Activated naive CD4-positive, alpha-beta T cell treated with anti-CD3 and anti-CD28 coated beads, Interleukin-2, amount 50 U/mL, for 16 hours (primary cell): ENCODE results near the gene GAREM1.
"Not testable (repeated sequence)": the region's sequence is repeated elsewhere in the genome, so short reads cannot be mapped to it uniquely, and the experiment has no call there.

Experiments
- DNase-seq: peaks from one replicate; pipeline ENCODE4 v3.0.0-alpha.2; 2020

GAREM1 gene

DNA sequence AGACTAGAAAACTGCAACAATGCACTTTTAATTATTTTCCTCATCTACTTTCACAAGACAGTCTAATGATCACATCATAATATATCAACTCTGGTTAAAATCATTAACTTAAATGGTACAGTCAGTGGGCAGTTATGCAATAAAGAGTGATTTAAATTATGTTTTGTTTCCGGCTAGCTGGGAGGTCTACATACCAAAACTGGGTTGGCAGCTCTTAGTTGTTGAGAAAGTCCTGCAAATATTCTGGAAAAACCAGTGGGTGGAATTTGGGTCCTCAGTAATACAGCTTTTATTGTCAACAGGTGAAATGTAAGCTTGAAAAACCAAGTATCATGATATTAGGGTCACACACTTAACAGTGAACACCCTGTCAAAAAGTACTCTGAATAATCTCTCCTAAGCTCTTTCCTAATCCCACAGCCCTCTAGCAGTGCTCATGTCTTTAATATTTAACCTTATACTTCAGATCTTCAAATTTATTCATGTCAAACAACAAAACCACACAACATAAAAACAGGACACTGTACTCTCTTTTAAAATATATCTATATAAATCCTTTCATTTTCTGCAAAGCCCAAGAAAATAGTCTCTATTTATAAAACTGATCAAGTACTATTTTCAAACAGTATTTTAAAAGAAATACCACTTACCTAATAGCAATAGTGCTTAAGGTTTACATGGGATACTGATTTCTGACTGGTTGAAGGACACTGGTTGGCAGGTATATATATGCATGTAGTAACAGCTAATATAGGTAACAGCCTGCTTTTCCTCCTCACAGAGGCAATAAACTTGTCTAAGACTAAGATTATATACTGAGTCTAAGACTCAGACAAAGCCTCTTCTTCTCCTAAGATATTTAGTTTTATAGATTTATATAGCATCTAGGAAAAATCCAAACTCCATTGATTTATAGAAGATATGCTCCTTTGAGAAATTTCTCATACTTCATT, 103.8 kb downstream of the GAREM1 start:
- no peak for DNase-seq

DNA sequence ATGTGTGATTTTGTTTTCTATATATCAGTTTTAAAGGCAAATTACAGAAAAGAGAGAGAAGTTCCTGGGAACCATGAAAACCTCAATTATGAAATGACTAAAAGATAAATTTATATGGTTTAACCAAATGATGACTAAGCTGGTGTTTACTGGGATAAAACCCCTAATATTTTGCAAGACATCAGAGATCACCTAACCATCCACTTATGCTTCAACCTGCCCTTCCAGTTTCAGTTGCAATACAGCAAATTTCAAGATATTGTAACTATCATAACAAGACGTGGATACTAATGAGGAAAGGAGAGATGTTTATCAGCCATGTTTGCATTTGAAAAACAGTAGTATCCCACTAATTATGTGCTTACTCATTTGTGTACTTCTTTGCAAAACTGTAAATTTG, 108.2 kb downstream of the GAREM1 start:
- DNase-seq: no peak

DNA sequence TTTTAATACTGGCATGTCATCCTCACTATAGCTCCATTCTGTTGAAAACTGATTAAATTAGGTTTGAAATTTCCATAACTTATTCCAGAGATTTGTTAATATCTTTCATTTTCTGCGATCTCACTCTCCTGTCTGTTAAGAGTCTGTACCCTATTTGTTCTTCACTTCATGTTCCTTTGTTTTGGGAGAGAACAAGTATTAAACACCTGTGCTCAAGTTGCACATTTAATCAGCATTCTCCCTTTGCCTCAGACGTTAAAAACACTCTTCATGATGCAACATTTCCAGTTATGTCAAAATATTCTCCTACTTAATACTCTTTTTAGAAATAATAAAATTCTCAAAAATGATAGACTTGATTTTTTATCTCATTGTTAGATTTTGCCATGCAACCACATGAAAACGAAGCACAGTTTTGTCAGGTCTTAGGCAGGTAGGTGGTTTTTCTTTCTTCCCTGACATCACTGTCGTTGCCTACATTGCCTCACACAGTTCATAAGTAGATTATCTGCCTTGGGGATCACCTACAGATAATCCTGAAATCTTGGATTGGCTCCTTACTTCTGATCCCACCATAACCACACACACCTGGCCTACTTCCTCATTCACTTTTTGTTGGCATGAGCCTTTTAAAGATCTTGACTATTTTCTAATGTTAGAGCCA, 109.9 kb downstream of the GAREM1 start:
- no peak for DNase-seq

DNA sequence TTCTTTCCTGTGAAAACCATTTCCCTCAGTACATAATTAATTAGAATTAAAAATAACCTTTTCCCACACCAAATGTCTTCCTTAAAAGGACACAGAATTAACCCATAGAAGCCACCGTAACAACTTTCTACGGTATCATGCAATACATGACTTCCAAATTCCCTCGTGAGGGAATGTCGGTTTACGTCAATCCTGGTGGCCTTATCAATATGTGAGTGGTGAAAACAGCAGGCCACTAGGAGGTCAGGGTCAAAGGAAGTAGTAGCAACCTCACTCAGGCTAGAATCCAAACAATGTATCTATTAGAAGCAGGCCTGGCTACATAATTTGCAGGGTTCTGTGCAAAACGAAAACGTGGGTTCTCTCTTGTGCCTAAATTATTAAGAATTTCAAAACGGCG, 112.2 kb downstream of the GAREM1 start:
- no peak for DNase-seq

DNA sequence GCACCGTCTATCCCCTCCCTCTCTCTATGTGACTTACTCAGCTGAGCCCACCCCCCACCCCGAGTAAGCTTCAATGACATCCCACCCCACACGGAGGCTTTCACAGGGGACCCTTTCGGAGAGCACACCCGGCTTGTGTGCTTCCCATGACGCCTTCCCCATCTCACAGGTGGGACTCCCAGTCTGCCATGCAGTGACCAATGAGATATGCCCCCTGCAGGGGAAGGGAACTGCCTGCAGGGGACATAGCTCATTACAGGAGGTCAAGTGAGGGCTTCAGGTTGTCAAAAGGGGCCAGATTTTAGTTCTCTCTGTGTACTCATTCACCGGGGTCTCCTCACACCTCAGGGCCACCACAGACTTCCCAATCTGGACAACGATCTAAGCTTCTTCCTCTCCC, 112.6 kb downstream of the GAREM1 start:
- no peak for DNase-seq

DNA sequence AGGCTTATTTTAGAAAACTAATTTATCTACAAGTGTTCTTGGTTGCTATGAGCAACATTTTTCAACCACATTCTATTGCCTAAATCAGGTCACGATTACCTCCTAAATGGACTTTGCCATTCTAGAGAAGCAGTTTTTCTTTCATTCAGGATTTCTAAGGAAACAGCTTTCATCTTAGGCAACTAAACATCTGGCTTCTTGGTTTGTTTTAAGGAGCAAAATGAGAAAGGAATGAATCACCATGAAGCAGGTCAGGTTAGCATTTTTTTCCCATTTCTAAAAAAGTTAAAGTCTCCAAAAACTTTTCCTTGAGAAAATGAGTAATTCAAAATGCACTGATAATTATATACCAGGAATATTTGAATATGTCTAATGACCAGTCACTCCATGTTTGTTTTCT, 114.8 kb downstream of the GAREM1 start:
- no peak for DNase-seq

DNA sequence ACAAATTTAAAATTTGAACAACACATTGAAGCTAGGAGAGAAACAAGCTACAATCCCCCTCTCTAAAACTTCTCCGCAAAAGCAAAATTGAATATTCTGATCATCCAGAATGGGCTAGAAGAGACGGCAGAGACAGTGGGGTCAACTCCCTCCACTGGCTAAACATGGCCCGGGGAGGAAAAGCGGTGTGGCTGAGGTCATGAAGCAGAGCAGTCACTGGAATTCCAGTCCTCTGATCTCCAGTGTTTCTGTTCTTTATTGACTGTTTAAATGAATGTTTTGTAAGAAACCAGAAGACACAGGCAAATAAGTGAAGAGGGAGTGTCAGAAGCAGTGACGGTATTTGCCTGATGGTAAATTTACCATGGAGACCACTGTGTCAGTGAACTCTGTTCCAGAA, 116.2 kb downstream of the GAREM1 start:
- DNase-seq: no peak

DNA sequence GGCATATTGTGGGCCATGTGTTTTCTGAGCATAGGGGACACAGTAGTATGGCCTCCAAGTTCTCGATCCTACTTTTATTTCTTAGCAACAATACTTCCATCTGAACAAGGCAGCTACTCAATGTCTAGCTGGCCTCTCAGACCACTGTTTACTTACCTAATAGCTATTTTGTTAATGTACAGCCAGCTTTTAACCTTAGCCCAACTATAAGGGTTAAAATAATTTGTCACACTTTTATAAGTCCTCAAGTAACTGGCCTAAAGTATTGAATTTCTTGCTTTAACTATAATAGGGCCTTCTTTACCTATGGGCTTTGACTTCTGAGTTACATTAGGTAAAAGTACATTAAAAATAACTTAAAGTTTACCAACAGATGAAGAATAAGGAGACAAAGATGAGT, 117.4 kb downstream of the GAREM1 start:
- no peak for DNase-seq

DNA sequence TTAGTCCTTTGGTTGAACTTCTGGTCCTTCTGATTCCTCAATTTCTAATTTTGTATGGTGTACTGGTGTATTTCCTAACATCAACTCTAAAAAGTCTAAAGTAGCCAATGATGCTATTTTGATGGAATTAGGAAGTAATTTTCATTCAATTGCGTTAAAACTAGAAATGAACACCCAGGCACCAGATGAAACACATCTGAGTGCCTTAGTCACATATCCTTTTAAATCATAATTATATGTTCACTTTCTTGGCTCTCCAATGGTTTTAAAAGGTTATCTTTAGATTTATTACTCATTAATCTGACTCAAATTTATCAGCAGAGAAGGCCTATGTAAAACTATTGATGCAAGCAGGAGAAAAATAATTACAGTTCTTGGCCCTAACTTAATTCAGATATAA, 119.7 kb downstream of the GAREM1 start:
- DNase-seq: no peak

DNA sequence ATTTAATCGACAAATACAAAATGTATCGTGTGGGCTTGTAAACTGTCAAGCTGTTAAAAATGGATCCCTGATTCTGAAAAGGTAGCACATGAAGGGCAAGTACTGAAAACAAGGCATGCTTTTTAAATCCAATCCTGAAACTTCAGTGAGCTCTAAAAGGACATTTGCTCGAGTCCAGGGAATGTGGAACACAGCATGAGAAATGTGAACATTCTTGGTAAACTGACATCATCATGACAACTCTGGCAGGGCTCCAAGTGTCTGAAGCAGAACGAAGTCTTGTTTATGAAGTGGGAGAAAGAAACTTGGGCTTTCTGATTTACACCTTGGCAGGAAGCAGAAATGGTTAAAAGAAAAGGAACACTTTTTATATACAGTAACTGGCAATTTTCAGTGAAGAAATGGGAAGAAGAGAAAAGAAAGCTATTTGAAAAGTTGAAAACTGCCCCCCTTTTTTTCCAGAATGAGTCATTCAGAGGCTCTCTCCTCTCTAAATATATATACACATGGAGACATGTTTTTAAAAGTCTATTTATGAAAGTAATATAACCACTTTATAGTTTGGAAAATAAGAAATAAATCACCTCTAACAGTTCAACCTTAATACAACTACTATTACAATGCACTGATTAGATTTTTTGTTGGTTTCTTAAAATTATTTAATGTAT, 120.8 kb downstream of the GAREM1 start:
- no peak for DNase-seq

DNA sequence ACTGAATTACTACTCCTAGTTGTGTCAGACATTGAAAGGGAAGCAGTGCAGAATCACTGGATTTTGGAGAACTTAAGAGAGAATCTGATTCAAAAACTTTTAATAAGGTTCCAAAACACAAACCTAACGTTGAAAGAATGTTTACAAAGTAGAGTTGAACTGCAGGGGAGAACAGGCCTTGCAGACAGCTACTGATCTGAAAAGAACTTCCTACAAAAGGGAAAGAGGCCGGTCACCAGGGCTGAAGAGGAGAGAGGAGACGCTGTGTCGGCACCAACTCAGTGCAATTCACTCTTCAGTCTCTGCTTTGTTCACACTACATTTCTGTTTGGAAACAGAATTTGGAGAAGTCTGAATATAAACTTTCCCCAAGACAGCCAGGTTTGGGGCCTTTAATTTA, 124.0 kb downstream of the GAREM1 start:
- no peak for DNase-seq

DNA sequence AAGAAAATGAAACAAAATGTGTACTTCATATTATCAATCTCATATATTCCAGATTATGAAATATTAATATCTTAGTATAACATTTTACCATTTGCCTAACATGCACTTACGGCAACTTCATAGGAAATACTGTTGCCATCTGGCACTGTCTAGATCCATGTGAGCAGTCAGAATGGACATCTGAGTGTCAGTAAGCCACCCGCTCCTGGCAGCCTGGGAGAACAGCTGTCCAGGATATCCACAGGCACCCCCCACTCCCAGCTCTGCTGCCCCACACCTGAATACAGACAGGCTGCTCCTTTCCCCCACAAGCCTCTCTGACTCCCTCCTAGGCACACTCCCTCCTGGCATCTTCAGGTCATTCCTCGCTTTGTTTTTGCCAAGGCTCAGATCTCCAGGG, 127.0 kb downstream of the GAREM1 start:
- DNase-seq: no peak

DNA sequence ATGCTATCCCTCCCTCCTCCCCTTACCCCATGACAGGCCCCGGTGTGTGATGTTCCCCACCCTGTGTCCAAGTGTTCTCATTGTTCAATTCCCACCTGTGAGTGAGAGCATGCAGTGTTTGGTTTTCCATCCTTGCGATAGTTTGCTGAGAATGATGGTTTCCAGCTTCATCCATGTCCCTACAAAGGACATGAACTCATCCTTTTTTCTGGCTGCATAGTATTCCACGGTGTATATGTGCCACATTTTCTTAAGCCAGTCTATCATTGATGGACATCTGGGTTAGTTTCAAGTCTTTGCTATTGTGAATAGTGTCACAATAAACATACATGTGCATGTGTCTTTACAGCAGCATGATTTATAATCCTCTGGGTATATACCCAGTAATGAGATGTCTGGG, 129.6 kb downstream of the GAREM1 start:
- not testable (repeated sequence) for DNase-seq

DNA sequence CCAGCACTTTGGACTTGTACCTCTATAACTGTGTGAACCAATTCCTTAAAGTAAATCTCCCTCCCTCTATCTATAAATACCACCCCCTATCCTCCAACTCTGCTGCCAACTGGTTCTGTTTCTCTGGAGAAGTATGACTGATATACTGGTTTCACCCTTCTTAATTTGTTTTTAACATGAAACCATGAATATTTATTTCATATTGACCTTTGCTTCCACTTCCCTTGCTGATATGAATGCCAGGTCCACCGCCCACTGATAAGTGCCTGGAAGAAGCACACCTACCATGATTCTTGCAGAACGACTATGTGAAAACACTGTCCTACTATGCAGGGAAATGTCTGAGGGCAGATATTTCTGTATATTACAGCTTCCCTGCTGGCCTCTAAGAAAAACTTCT, 131.6 kb downstream of the GAREM1 start:
- DNase-seq: no peak

DNA sequence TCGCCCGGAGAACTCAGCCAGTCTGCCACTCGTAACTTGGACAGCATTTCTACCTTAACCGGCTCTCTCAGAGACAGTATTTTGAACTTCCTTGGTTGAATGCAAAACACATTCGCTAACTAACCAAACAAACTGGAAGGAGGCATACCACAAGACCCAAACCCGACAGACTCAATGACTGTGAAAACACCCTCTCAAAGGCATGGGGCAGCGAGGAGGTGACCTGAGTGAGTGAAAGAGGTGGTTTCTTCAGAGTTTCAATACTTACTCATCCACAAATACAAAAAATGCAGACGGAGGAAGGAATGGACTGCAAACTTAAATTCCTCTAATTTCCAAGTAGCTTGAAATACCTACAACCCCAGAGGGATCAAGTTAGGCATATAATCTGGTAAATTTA, 132.9 kb downstream of the GAREM1 start:
- DNase-seq: no peak

DNA sequence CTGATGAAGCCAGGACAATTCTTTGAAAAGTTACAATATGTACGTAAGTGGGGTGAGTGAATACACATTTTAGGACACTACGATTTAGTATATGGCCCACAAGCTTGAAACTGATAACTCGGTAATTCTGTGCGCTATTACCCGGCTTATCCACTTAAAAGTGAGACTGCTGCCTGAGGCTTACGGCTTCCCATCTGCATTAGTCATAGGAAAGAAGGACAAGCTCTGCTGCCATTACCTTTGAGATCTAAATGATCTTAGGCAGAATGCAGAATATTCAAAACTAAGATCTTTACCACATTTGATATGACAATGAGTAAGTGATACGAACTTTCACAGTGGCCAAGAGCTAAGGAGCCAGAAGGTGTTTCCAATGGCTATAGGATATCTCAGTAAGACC, 133.3 kb downstream of the GAREM1 start:
- no peak for DNase-seq

DNA sequence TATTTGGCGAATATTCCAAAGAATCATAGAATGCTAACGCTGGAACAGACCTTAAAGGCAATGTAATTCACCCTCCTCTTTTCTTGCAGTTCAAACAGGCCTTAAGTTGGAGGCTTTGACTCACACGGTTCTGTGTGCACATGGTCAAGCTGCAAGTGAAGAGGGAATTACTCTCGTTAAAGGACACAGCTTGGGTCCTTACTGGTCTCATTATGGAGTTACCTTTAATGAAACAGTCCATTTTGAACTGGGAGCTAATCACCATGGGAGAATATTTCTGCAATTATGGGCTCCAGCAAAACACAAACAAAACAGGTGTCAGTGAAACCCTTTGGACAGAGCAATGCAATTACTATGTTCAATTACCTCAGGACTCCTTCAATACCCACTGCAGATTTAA, 135.5 kb downstream of the GAREM1 start:
- no peak for DNase-seq

DNA sequence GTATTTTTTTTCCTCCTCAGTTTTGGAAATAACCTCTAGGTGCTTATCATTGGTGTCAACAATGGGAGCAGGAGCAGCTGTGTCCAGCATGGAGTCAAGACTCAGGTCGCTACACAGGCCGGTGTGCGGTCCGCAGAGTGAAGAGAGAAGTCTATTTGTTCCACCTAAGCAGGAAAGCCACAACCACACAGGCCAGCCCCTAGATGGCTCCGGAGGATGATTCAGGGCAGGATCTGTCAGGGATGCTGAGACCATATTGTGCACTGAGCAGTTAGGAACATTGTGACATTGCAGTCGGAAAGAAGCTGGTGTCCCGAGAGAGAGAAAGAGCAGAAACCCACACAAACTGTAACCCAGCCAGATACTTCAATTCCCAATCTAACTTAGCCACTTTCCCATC, 136.9 kb downstream of the GAREM1 start:
- no peak for DNase-seq

DNA sequence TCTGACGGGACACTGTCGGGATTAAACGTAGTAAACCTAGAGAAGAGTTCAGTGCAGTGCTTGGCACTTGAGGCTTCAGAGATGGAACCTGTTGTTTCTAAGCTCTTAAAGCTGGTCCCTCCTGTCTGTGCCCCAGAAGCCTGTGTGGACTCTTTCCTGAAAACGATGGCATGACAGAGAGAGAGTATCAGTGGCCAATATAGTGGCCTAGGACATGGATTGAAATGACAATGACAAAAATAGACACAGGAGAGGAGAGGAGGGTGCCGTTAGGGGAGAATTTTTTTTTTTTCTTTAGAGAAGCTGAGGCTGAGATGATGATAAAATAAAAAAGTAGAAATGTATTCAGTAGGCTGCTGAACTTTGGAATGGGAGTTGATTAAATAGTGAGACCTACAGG, 138.0 kb downstream of the GAREM1 start:
- DNase-seq: no peak

DNA sequence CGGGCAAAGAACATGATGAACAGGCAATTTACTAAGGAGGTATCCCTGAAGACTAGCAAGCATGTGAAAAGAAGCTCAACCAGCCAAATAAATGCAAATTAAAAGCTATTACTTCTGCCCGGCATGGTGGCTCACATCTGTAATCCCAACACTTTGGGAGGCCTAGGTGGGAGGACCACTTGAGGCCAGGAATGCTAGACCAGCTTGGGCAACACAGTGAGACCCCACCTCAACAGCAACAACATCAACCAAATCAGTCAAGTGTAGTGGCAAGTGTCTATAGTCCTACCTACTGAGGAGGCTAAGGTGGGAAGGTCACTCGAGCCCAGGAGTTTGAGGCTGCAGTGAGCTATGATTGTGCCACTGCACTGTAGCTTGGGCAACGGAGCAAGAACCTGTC, 141.7 kb downstream of the GAREM1 start:
- DNase-seq: no peak

DNA sequence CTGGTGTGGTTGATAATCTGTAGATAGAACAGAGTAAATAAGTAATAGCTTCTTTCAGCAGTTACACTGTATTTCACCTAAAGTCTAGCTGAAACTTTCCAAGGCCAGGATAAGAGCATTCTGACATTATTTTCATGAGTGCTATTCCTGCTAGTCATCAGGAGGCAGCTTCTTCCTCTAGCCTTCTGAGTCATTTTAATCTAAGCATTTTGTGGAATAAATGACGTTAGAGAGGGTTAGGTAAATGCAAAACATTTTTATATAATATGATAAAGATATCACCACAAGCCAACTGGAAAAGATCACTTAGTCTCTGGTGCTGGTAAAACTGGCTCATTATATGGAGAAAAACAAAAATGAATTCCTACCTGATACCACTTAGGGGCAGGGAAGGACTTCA, 142.3 kb downstream of the GAREM1 start:
- no peak for DNase-seq

DNA sequence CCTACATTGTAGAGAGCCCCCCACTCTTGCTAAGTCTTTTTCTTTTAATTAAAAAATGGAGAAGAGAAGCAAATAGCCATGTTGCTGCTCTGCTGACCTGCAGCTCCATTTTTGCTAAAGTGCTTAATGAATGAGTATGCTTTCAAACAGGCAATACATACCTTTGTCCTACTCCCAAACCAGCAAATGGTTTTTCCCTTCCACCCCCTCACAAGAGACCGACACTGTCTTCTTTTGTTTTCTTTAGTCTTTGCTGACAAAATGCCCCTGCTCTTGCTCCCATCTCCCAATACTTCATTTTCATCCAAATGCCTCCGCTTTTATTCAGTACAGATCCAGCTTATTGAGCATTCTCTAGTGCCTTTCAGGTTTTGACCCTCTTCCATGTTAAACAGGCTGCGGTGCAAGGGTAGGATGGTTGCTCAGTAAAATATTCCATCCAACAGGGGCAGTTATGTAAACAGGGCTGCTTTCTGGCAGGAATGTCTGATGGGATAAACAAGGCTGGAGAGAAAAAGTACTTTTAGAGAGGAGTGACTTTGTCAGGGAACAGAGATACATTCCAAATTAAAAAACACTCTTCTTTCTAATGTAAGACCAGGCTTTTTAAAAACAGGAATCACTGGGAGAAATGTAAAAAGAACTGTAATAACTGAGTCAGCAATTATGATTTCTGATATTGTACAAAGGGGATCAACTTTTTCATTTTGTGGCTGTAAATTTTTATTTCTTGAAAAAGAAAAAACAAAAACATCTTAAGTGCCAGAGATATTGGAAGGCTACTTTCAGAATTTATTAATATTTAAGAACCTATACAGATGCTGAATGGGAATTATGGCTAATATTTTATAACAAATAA, 144.0 kb downstream of the GAREM1 start:
- no peak for DNase-seq

DNA sequence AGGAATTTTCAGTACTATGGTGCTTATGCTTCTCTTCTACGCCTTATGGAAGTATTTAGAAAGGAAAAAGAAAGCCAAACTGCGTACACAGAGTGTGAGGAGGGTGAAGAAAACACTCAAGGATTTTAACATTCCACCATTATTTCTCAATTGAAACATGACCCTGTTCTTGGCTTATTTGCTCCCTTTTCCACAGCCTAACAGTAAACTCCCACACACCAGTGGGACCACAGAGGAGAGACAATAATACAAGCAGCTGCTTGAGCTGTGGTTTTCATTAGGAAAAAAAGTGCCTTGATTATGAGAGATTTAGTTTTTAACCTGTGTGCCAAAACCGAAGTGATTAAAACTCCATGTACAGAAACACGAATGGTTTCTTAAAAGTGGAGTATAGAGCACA, 146.5 kb downstream of the GAREM1 start:
- no peak for DNase-seq
